Neural crest cell (in vitro differentiated cells): ENCODE measurements around the gene MYH2. TPM values are rescaled to one million over a fixed set of nuclear protein-coding genes. Genes with fewer than 3 reads are reported as not detected.

ENCODE experiments used
- DNase-seq: peaks from one replicate; pipeline ENCODE4 v3.0.0; 2021; ENCODE audit warnings: low read depth, mixed read lengths, low spot score
- H3K27ac Mint-ChIP-seq: one replicate; pipeline ENCODE4 v1.8.0; 2021; ENCODE audit warnings: mild to moderate bottlenecking, mixed read lengths; ENCODE audit not compliant: unreplicated experiment
- H3K27me3 Mint-ChIP-seq: 2 replicates; pipeline ENCODE4 v1.8.0; 2021; ENCODE audit warnings: low read depth, mild to moderate bottlenecking, mixed read lengths
- H3K36me3 Mint-ChIP-seq: 2 replicates; pipeline ENCODE4 v1.8.0; 2021; ENCODE audit warnings: low read depth, mild to moderate bottlenecking, mixed read lengths
- H3K4me1 Mint-ChIP-seq: 2 replicates; pipeline ENCODE4 v1.8.0; 2021; ENCODE audit warnings: mixed read lengths
- H3K4me3 Mint-ChIP-seq: one replicate; pipeline ENCODE4 v1.8.0; 2021; ENCODE audit warnings: mild to moderate bottlenecking, mixed read lengths
- H3K9me3 Mint-ChIP-seq: 2 replicates; pipeline ENCODE4 v1.8.0; 2021; ENCODE audit warnings: mixed read lengths
- CTCF ChIP-seq: fragments of 200-600 bp; sonication (generic); conservative IDR thresholded peaks from 2 replicates; pipeline ENCODE4 v1.5.0; 2021; ENCODE audit warnings: antibody characterized with exemption, mild to moderate bottlenecking
- total RNA-seq: library from RNA; stranded (reverse); gene quantifications from 2 replicates; pipeline ENCODE4 v1.2.1, GENCODE V29; 2021

Gene MYH2
- total RNA-seq, 1 donor from 2014 or later = 0.37 TPM

DNA sequence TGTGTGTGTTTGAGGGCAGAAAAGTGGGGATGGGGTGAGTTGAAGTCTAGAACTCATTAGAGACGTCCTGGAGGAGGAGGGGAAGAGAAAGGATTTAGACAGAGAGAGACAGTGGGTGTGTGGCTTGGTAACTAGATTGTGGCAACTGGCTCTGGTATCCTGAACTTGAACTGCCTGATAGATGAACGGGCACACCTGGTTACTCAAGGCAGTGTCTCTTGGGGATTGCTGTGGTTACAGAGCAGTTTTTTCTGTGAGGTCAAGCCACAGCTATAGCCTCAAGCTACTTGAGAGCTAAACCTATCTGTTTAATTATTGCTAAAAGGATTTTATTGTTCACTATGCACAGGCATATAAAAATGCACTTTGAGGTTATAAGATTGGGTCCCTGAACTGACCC, 29.8 kb upstream of the MYH2 start:
- H3K4me3 Mint-ChIP-seq = no peak overlapping the region
- H3K27me3 Mint-ChIP-seq = no peaks in the 10 kb centered on the region
- no peak for TF ChIP-seq CTCF
- H3K4me1 Mint-ChIP-seq = no peaks in the 10 kb centered on the region
- no peak for DNase-seq
- no peaks in the 10 kb centered on the region for H3K36me3 Mint-ChIP-seq
- no peaks in the 10 kb centered on the region for H3K9me3 Mint-ChIP-seq
- H3K27ac Mint-ChIP-seq = no peak overlapping the region

DNA sequence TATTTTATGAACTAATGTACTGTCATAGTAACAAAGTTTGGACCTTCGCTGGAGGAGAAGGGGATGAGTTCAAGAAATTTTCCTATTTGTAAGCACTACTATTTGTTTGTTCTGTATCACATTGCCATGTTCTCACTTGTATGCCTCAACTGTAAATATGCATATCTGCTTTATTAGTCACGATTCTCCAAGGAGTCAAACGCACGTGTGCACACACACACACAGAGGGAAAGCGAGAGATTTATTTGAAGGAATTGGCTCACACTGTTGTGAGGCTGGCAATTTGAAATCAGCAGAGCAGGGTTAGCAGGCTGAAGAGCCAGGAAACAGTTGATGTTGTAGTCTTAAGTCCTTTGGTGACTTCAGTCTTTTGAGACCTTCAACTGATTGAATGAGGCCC, 24.9 kb upstream of the MYH2 start:
- H3K4me1 Mint-ChIP-seq = no peaks in the 10 kb centered on the region
- H3K27me3 Mint-ChIP-seq = peaks cover 8% of the 10 kb centered on the region
- H3K27ac Mint-ChIP-seq = no peak overlapping the region
- TF ChIP-seq CTCF = no peak
- no peaks in the 10 kb centered on the region for H3K9me3 Mint-ChIP-seq
- H3K36me3 Mint-ChIP-seq = no peaks in the 10 kb centered on the region
- no peak for DNase-seq
- H3K4me3 Mint-ChIP-seq = no peak overlapping the region

DNA sequence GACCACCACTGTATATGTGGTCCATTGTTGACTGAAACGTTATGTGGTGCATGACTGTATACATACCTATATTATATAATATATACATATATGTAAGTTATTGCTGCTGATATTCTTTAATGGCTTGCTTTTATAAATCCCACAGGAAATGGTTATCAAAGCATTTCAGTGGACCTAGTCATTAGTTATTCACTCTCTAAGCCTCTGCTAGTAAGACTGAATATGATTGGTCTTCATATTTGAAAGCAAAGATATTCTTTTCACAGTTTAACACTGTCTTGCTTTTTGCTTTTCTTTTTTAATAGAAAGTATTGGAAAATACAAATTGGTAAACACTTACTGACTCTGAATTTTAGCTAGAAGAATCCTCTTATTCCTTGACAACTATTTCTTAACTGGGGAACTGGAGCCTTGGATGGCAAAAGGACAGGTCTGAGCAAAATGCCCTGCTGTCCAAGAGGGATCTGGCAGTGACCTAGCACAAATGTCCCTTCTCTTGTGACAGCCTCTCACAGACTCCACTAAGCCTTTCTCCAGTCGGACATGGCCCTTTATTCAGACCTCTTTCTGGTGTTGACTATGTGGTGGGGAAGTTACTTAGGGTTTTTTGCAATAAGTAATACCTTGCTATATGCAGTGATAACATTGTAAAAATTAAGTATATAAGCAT, 14.7 kb upstream of the MYH2 start:
- H3K27ac Mint-ChIP-seq = no peak overlapping the region
- no peaks in the 10 kb centered on the region for H3K9me3 Mint-ChIP-seq
- no peaks in the 10 kb centered on the region for H3K27me3 Mint-ChIP-seq
- H3K36me3 Mint-ChIP-seq = no peaks in the 10 kb centered on the region
- no peak overlapping the region for H3K4me3 Mint-ChIP-seq
- DNase-seq = no peak
- no peak for TF ChIP-seq CTCF
- H3K4me1 Mint-ChIP-seq = no peaks in the 10 kb centered on the region

DNA sequence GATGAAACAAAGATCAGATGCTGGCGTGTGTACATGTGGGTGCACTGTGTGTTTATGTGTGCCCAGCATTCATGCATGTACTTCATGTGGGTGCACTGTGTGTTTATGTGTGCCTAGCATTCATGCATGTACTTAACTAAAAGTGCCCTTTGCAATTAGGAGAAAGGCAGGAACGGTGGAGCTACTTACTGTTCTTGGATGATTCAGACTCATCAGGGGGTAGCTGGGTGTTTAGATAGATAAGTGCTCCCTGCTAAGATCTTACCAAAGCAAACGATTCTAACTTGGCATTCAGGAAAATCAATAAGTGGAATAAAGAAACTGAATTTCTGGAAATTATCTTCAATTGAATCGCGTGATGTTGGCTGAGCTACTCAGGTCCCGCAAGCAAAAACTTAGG, 8.6 kb upstream of the MYH2 start:
- no peak for TF ChIP-seq CTCF
- Mint-ChIP-seq H3K9me3 (peaks cover 3% of the 10 kb centered on the region), H3K4me3 (no peak overlapping the region), H3K27ac (peak overlapping the region; percentile 35), H3K4me1 (no peaks in the 10 kb centered on the region), H3K27me3 (no peaks in the 10 kb centered on the region), H3K36me3 (no peaks in the 10 kb centered on the region)
- DNase-seq = no peak

GRCh38 chr17:10557422-10557821, 8.0 kb upstream of the MYH2 start:
- Mint-ChIP-seq H3K36me3 (no peaks in the 10 kb centered on the region), H3K27ac (no peak overlapping the region), H3K4me1 (no peaks in the 10 kb centered on the region)

More at GRCh38 chr17:10557422-10557821, 8.0 kb upstream of the MYH2 start:
- Mint-ChIP-seq H3K9me3 (peaks cover 3% of the 10 kb centered on the region), H3K4me3 (no peak overlapping the region), H3K27me3 (no peaks in the 10 kb centered on the region)
- no peak for DNase-seq
- no peak for TF ChIP-seq CTCF
